Fibroblast of mammary gland (primary cell): ENCODE results near the gene AGAP2.

Experiments
- DNase-seq: peaks from one replicate; pipeline ENCODE4 v3.0.0-alpha.2; 2010; ENCODE audit warnings: low read depth
- H3K4me3 ChIP-seq: 2 replicates; pipeline ENCODE4 v1.5.1; 2011; ENCODE audit warnings: low read depth, mild to moderate bottlenecking, low read length, moderate library complexity; ENCODE audit not compliant: control insufficient read depth
- CTCF ChIP-seq: conservative IDR thresholded peaks from 2 replicates; pipeline ENCODE4 v1.5.1; 2011; ENCODE audit warnings: low read depth, low read length, inconsistent platforms; ENCODE audit not compliant: control insufficient read depth, insufficient read depth

The AGAP2 gene

GRCh38 chr12:57772429-57773322 lies 34.1 kb upstream of the AGAP2 start, which contains the start of gene EEF1AKMT3:
Gene EEF1AKMT3 (plus strand): TSS chr12:57772614. CDS start chr12:57772725, 111 bp downstream.
- peak; percentile 47 for DNase-seq
- TF ChIP-seq CTCF: no peak
- peak within 1 kb of the TSS; percentile 95 for H3K4me3 ChIP-seq

DNA sequence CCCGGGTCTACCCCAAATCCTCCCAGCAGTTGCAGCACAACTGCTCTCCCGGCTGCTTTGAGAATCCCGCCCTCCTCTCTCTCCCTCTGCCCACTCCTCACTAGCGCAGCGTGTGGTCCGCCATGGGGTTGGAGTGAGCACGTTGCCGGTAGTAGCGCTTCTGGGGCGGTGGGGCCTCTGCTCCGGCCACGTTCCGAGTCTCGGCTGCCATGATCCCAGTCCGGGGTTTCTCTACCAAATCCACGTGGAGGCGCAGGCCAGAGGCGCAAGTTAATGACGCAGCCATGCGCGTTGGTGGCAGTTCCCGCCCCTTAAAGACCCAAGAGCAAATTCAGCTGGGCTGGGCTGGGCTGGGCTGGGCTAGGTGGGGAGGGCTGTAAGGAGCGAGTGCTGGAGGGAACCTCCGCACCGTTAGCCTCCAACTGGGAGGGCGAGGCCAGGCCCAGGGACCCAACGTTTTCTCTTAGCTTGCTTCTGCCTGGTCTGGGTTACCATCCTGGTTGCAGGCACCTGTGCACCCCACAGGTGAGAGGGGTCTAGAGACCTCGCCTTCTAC lies 33.4 kb upstream of the AGAP2 start, which contains the start of gene METTL1:
Gene METTL1 (minus strand): TSS at position 233 of the 556 bp plus-strand sequence. CDS start 22 bp downstream, at position 211.
- H3K4me3 ChIP-seq: peak within 1 kb of the TSS; percentile 95
- no peak for TF ChIP-seq CTCF
- peak; percentile 97 for DNase-seq

- DNase-seq: peak; percentile 92
- no peak for TF ChIP-seq CTCF
- peak overlapping the region; percentile 95 for H3K4me3 ChIP-seq
Measured at GRCh38 chr12:57771236-57771872, 32.8 kb upstream of the AGAP2 start.

GRCh38 chr12:57770734-57771133 lies 32.2 kb upstream of the AGAP2 start:
- no peak overlapping the region for H3K4me3 ChIP-seq
- DNase-seq: no peak
- no peak for TF ChIP-seq CTCF

- no peak for DNase-seq
- no peak for TF ChIP-seq CTCF
- H3K4me3 ChIP-seq: no peak overlapping the region
Measured at GRCh38 chr12:57769594-57769993, 31.1 kb upstream of the AGAP2 start.

- no peak for TF ChIP-seq CTCF
- H3K4me3 ChIP-seq: no peak overlapping the region
- DNase-seq: no peak
Measured at GRCh38 chr12:57767876-57768275, 29.3 kb upstream of the AGAP2 start.
